HG02884 (cell line): ENCODE data around the gene ABCC3.

Experiments
- ATAC-seq: cut with Tn5 transposase; IDR thresholded peaks from one replicate; pipeline ENCODE4 v1.9.1; 2021; ENCODE audit warnings: mild to moderate bottlenecking, moderate library complexity; ENCODE audit not compliant: unreplicated experiment

ABCC3 gene

GRCh38 chr17:50634224-50634914, at the start of gene ABCC3:
Gene ABCC3 (plus strand): TSS chr17:50634881. CDS start chr17:50634937, 56 bp downstream.
- no peak for ATAC-seq

- ATAC-seq, result no peak
Observed at GRCh38 chr17:50585346-50585745, 49.3 kb upstream of the ABCC3 start.

- no peak for ATAC-seq
Observed at GRCh38 chr17:50585891-50586290, 48.8 kb upstream of the ABCC3 start.

- ATAC-seq, result no peak
Observed at GRCh38 chr17:50586421-50587247, 48.0 kb upstream of the ABCC3 start.

- ATAC-seq, result no peak
Observed at GRCh38 chr17:50587571-50587970, 47.1 kb upstream of the ABCC3 start.

GRCh38 chr17:50588391-50589049, 46.2 kb upstream of the ABCC3 start:
- no peak for ATAC-seq

GRCh38 chr17:50589095-50589705, 45.5 kb upstream of the ABCC3 start:
- no peak for ATAC-seq

GRCh38 chr17:50590946-50591737, 43.5 kb upstream of the ABCC3 start:
- ATAC-seq, result no peak

- no peak for ATAC-seq
Observed at GRCh38 chr17:50593321-50593720, 41.4 kb upstream of the ABCC3 start.

GRCh38 chr17:50594128-50594823, 40.4 kb upstream of the ABCC3 start:
- no peak for ATAC-seq

GRCh38 chr17:50594892-50595291, 39.8 kb upstream of the ABCC3 start:
- no peak for ATAC-seq

GRCh38 chr17:50596191-50597037, 38.3 kb upstream of the ABCC3 start:
- ATAC-seq, result no peak

- no peak for ATAC-seq
Observed at GRCh38 chr17:50598487-50598886, 36.2 kb upstream of the ABCC3 start.

GRCh38 chr17:50599606-50600005, 35.1 kb upstream of the ABCC3 start:
- no peak for ATAC-seq

- ATAC-seq, result no peak
Observed at GRCh38 chr17:50601823-50602375, 32.8 kb upstream of the ABCC3 start.

GRCh38 chr17:50602836-50603235, 31.8 kb upstream of the ABCC3 start:
- no peak for ATAC-seq

- ATAC-seq, result no peak
Observed at GRCh38 chr17:50603340-50603739, 31.3 kb upstream of the ABCC3 start.

- ATAC-seq, result no peak
Observed at GRCh38 chr17:50604513-50604912, 30.2 kb upstream of the ABCC3 start.

- ATAC-seq, result no peak
Observed at GRCh38 chr17:50605429-50605828, 29.3 kb upstream of the ABCC3 start.
